Activated CD4-positive, alpha-beta T cell treated with anti-CD3 and anti-CD28 coated beads, Interleukin-2, amount 50 U/mL, for 4 hours (primary cell): ENCODE results near the gene ZNF775.

ENCODE experiments used
- DNase-seq, 2 experiments: peaks; one replicate each; pipeline ENCODE4 v3.0.0-alpha.2; 2020

The ZNF775 gene

GRCh38 chr7:150378853-150379440, at the start of gene ZNF775:
Gene ZNF775 (plus strand): TSS chr7:150379330. CDS start chr7:150388471, 9,141 bp downstream.
- peak; percentile 84 to 86 for DNase-seq

GRCh38 chr7:150329331-150330120, 49.6 kb upstream of the ZNF775 start:
- DNase-seq = no peak

- DNase-seq = no peak
These were observed 48.8 kb upstream of the ZNF775 start for GRCh38 chr7:150330211-150330885.

- no peak for DNase-seq
These were observed 46.1 kb upstream of the ZNF775 start for GRCh38 chr7:150332852-150333635.

- no peak for DNase-seq
These were observed 45.5 kb upstream of the ZNF775 start for GRCh38 chr7:150333659-150334058.

GRCh38 chr7:150334108-150334507, 45.0 kb upstream of the ZNF775 start:
- DNase-seq = no peak

GRCh38 chr7:150335108-150335773, 43.9 kb upstream of the ZNF775 start:
- no peak for DNase-seq

- no peak for DNase-seq
These were observed 43.4 kb upstream of the ZNF775 start for GRCh38 chr7:150335774-150336112.

- DNase-seq = no peak
These were observed 42.4 kb upstream of the ZNF775 start for GRCh38 chr7:150336746-150337145.

- DNase-seq = no peak
These were observed 42.0 kb upstream of the ZNF775 start for GRCh38 chr7:150337179-150337578.

GRCh38 chr7:150337659-150338081, 41.5 kb upstream of the ZNF775 start:
- DNase-seq = no peak

GRCh38 chr7:150338166-150338829, 40.8 kb upstream of the ZNF775 start:
- no peak for DNase-seq

GRCh38 chr7:150339409-150339809, 39.7 kb upstream of the ZNF775 start:
- DNase-seq = no peak

GRCh38 chr7:150340024-150340749, 38.9 kb upstream of the ZNF775 start:
- DNase-seq = no peak

GRCh38 chr7:150340875-150341262, 38.3 kb upstream of the ZNF775 start:
- no peak for DNase-seq

- DNase-seq = no peak
These were observed 37.6 kb upstream of the ZNF775 start, which contains the start of gene RARRES2 for GRCh38 chr7:150341263-150342120. Gene RARRES2 (minus strand): TSS chr7:150341629. CDS start chr7:150340609, 1,020 bp downstream.

GRCh38 chr7:150342121-150342408, 37.1 kb upstream of the ZNF775 start:
- DNase-seq = no peak

- no peak for DNase-seq
These were observed 35.9 kb upstream of the ZNF775 start for GRCh38 chr7:150343225-150343624.

- DNase-seq = no peak
These were observed 34.8 kb upstream of the ZNF775 start for GRCh38 chr7:150344299-150344698.

GRCh38 chr7:150345012-150345411, 34.1 kb upstream of the ZNF775 start:
- no peak for DNase-seq
